Gastroesophageal sphincter (tissue), 3 donors: Measurements from ENCODE around the gene CD19.

ENCODE experiments used
- CTCF ChIP-seq, 4 experiments: fragments of 200-600 bp in 2 of 4; fragments of 450-650 bp in 2 of 4; sonication (generic) in 1 of 4; IDR thresholded peaks; one replicate each; pipeline ENCODE4 v1.5.1; 2017 to 2019; ENCODE audit warnings: antibody characterized with exemption in 4 of 4, mild to moderate bottlenecking in 2 of 4, moderate library complexity in 2 of 4
- POLR2A ChIP-seq, 2 donors: fragments of 450-650 bp; IDR thresholded peaks; one replicate each; pipeline ENCODE4 v1.6.1; 2017; ENCODE audit warnings: antibody characterized with exemption in 2 of 2, mild to moderate bottlenecking in 2 of 2, moderate library complexity in 1 of 2
- POLR2AphosphoS5 ChIP-seq: sonication (generic); formaldehyde crosslinking; IDR thresholded peaks from one replicate; pipeline ENCODE4 v1.6.1; 2017; ENCODE audit warnings: antibody characterized with exemption

DNA sequence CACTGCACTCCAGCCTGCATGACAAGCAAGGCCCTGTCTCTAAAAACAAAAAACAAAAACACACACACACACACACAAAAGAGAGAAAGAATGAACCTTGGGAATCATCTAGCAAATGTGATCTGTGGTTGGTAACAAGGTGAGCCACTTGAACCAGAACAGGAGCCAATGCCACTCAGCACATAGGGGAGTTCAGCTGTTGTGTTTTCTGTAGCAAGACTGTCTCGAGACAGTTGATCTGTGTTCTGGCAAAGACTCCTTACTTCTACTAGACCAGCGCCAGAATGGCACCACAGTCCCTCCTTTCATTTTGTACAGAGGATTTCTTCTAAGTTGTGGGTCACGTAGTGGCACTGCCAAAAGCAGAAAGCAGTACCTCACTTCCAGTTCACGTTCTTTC is 32.8 kb upstream of the CD19 start:
- TF ChIP-seq POLR2AphosphoS5 (no peak), CTCF (IDR thresholded peaks at IDR 0.05) (no peak), POLR2A (IDR thresholded peaks at IDR 0.05) (no peak)
